ACC112 (cell line): ENCODE measurements around the gene CES5A.

Experiments used
- H2AFZ ChIP-seq: fragments of 200-600 bp; sonication (generic); one replicate; pipeline ENCODE4 v1.6.0; 2017; ENCODE audit warnings: antibody characterized with exemption, low read length; ENCODE audit not compliant: unreplicated experiment
- H3K27ac ChIP-seq: fragments of 200-600 bp; sonication (generic); 2 replicates; pipeline ENCODE4 v1.5.1; 2014; ENCODE audit warnings: low read depth, mild to moderate bottlenecking, antibody characterized with exemption, low read length, moderate library complexity
- H3K27me3 ChIP-seq: fragments of 200-600 bp; sonication (generic); 2 replicates; pipeline ENCODE4 v1.6.1; 2014; ENCODE audit warnings: mild to moderate bottlenecking, antibody characterized with exemption, low read length, moderate library complexity, mixed read lengths; ENCODE audit not compliant: insufficient read depth
- H3K36me3 ChIP-seq: fragments of 200-600 bp; sonication (generic); 2 replicates; pipeline ENCODE4 v1.6.1; 2016; ENCODE audit warnings: mild to moderate bottlenecking, antibody characterized with exemption, low read length, moderate library complexity, mixed read lengths; ENCODE audit not compliant: insufficient read depth
- H3K4me1 ChIP-seq: fragments of 200-600 bp; sonication (generic); one replicate; pipeline ENCODE4 v1.6.1; 2016; ENCODE audit warnings: low read length, mixed read lengths; ENCODE audit not compliant: insufficient read depth, unreplicated experiment, control insufficient read depth
- H3K4me3 ChIP-seq: fragments of 200-600 bp; sonication (generic); 2 replicates; pipeline ENCODE4 v1.5.1; 2014; ENCODE audit warnings: mild to moderate bottlenecking, low read depth, low read length
- H3K79me2 ChIP-seq: fragments of 200-600 bp; sonication (generic); one replicate; pipeline ENCODE4 v1.6.0; 2016; ENCODE audit warnings: low read length; ENCODE audit not compliant: control insufficient read depth, unreplicated experiment, insufficient read depth

CES5A gene

GRCh38 chr16:55908641-55909040, 33.5 kb upstream of the CES5A start:
- Histone ChIP-seq H3K36me3 (no peaks in the 10 kb centered on the region), H2AFZ (no peak overlapping the region), H3K27me3 (no peaks in the 10 kb centered on the region), H3K27ac (no peak overlapping the region), H3K79me2 (no peaks in the 10 kb centered on the region), H3K4me1 (no peaks in the 10 kb centered on the region), H3K4me3 (no peak overlapping the region)

DNA sequence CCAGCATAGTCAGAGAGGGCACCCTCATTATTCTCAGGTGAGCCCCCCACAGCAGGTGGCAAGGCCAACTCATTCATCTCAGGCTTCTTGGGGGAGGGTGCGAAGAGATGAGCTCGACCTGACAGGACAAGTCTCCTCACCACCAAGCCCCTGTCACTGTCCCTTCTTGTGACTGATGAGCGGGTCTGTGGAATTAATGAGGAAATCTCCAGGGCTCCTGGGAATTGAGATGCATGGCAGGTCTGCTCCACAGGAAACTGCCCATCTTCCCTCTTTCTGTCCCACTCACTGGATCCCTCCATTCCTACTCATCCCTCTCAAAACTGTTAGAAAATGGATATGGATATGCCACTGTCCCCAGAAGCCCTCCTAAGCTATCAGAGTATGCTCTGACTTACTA, 32.5 kb upstream of the CES5A start:
- H3K4me3 ChIP-seq: no peak overlapping the region
- no peaks in the 10 kb centered on the region for H3K79me2 ChIP-seq
- no peaks in the 10 kb centered on the region for H3K4me1 ChIP-seq
- no peak overlapping the region for H2AFZ ChIP-seq
- no peaks in the 10 kb centered on the region for H3K36me3 ChIP-seq
- no peak overlapping the region for H3K27ac ChIP-seq
- H3K27me3 ChIP-seq: no peaks in the 10 kb centered on the region

GRCh38 chr16:55906123-55906522, 30.9 kb upstream of the CES5A start:
- Histone ChIP-seq H3K36me3 (no peaks in the 10 kb centered on the region), H2AFZ (no peak overlapping the region), H3K79me2 (no peaks in the 10 kb centered on the region), H3K4me3 (no peak overlapping the region), H3K27me3 (no peaks in the 10 kb centered on the region), H3K4me1 (no peaks in the 10 kb centered on the region), H3K27ac (no peak overlapping the region)

GRCh38 chr16:55905651-55906050, 30.5 kb upstream of the CES5A start:
- H3K4me3 ChIP-seq: no peak overlapping the region
- no peak overlapping the region for H3K27ac ChIP-seq
- H3K27me3 ChIP-seq: no peaks in the 10 kb centered on the region
- no peaks in the 10 kb centered on the region for H3K79me2 ChIP-seq
- no peaks in the 10 kb centered on the region for H3K36me3 ChIP-seq
- no peak overlapping the region for H2AFZ ChIP-seq
- H3K4me1 ChIP-seq: no peaks in the 10 kb centered on the region

GRCh38 chr16:55901566-55902217, 26.5 kb upstream of the CES5A start:
- no peaks in the 10 kb centered on the region for H3K27me3 ChIP-seq
- H2AFZ ChIP-seq: no peak overlapping the region
- H3K36me3 ChIP-seq: no peaks in the 10 kb centered on the region
- H3K4me3 ChIP-seq: no peak overlapping the region
- H3K4me1 ChIP-seq: no peaks in the 10 kb centered on the region
- H3K79me2 ChIP-seq: no peaks in the 10 kb centered on the region
- no peak overlapping the region for H3K27ac ChIP-seq

DNA sequence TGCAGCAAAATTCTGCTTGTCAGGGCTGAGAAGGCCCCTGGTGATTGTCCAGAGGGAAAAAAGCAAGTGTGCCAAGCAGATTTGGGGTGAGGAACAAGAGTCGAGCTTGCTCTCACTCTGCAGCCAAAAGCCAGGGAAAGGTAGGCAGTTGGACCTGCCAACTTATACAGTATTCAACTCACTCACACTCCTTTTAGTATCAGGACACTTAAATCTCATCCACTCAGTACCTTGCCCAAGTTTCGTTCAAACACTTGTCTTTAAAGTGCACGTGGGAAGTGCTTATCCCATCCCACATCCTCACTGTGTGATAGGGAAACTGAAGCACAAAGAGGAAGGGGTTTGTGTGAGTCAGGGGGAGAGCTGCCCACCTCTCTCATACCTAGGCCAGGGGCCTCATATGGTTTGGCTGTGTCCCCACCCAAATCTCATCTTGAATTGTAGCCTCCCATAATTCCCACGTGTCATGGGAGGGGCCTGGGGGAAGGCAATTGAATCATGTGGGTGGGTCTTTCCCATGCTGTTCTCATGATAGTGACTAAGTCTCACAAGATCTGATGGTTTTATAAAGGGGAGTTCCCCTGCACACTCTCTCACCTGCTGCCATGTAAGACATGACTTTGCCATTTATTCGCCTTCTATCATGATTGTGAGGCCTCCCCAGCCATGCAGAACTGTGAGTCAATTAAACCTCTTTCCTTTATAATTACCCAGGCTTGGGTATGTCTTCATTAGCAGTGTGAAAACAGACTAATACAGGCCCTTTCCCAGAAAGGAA, 25.6 kb upstream of the CES5A start:
- H3K36me3 ChIP-seq: no peaks in the 10 kb centered on the region
- H3K79me2 ChIP-seq: no peaks in the 10 kb centered on the region
- H3K4me1 ChIP-seq: no peaks in the 10 kb centered on the region
- no peak overlapping the region for H3K27ac ChIP-seq
- no peak overlapping the region for H3K4me3 ChIP-seq
- no peaks in the 10 kb centered on the region for H3K27me3 ChIP-seq
- no peak overlapping the region for H2AFZ ChIP-seq

DNA sequence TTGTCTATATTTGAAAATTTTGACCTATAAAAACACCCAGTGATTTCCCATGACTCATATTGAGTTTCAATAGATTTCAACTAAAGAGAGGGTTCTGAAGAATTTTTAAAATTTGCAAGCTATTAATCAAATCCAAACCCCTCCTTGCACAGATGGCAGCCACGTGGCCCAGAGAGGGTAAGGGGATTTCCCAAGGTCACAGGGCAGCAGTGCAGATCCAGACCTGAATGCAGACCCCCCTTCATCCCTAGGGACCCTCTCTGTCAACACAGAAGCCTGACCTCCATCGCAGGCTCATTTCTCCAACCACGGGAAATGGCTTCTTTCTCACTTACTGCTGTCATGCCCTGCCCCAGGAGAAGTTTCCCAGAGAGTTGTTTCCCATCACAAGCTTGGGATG, 24.7 kb upstream of the CES5A start:
- Histone ChIP-seq H3K27ac (no peak overlapping the region), H3K4me1 (no peaks in the 10 kb centered on the region), H3K79me2 (no peaks in the 10 kb centered on the region), H3K27me3 (no peaks in the 10 kb centered on the region), H3K36me3 (no peaks in the 10 kb centered on the region), H2AFZ (no peak overlapping the region), H3K4me3 (no peak overlapping the region)

DNA sequence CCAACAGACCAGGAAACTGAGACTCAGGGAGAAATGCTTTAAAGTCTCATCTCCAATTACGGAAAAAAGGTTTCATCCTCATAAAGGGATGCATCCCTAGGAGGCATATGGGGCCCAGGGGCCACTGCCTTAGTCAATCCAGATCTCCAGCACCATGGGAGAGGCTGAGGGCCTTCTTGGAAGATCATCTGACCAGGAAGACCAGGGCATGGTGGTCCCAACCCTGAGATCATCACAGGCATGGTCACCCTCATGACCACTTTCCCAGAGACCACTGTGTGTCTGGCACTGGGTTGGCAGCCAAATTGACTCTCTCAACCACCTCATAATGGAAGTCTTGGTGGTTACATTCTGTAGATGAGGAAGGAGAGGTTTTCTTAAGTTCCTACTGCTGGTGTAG, 23.4 kb upstream of the CES5A start:
- H3K27ac ChIP-seq: no peak overlapping the region
- H3K36me3 ChIP-seq: no peaks in the 10 kb centered on the region
- H3K27me3 ChIP-seq: no peaks in the 10 kb centered on the region
- H3K4me1 ChIP-seq: no peaks in the 10 kb centered on the region
- no peak overlapping the region for H3K4me3 ChIP-seq
- H2AFZ ChIP-seq: no peak overlapping the region
- H3K79me2 ChIP-seq: no peaks in the 10 kb centered on the region

- Histone ChIP-seq H3K79me2 (no peaks in the 10 kb centered on the region), H3K4me1 (no peaks in the 10 kb centered on the region), H3K27me3 (no peaks in the 10 kb centered on the region), H3K36me3 (no peaks in the 10 kb centered on the region), H3K27ac (no peak overlapping the region), H3K4me3 (no peak overlapping the region), H2AFZ (no peak overlapping the region)
These were observed 17.6 kb upstream of the CES5A start for GRCh38 chr16:55892821-55893220.

- H3K36me3 ChIP-seq: no peaks in the 10 kb centered on the region
- no peaks in the 10 kb centered on the region for H3K27me3 ChIP-seq
- H3K27ac ChIP-seq: no peak overlapping the region
- no peaks in the 10 kb centered on the region for H3K79me2 ChIP-seq
- no peak overlapping the region for H3K4me3 ChIP-seq
- no peak overlapping the region for H2AFZ ChIP-seq
- H3K4me1 ChIP-seq: no peaks in the 10 kb centered on the region
These were observed 14.3 kb upstream of the CES5A start for GRCh38 chr16:55889518-55889917.

DNA sequence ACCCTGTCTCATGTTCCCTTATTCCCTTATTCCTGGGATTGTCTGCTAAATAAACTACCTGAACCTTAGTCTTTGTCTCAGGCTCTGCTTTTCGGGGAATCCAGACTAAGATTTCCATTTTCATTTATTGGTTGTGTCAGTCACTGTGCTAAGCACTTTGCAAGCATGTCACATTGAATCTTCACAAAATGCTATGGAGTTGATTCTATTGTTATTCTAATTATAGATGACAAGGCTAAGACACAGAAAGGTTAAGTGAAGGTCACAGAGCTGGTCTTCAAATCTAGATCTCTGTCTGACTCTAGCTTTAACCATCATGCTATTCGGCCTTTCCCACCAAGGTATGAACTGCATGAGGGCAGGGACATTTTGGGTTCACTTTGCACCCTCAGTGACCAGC, 13.4 kb upstream of the CES5A start:
- H3K4me3 ChIP-seq: no peak overlapping the region
- no peak overlapping the region for H3K27ac ChIP-seq
- no peaks in the 10 kb centered on the region for H3K79me2 ChIP-seq
- H3K27me3 ChIP-seq: no peaks in the 10 kb centered on the region
- no peaks in the 10 kb centered on the region for H3K4me1 ChIP-seq
- no peak overlapping the region for H2AFZ ChIP-seq
- no peaks in the 10 kb centered on the region for H3K36me3 ChIP-seq
